ENCODE measurements around the gene TFF3.

Gene TFF3

GRCh38 chr21:42356046-42356445 is 40.8 kb upstream of the TFF3 start:
- Histone ChIP-seq H3K27ac (ENCODE audit: low read depth, low read length) (no peak overlapping the region), H3K4me1 (ENCODE audit: control insufficient read depth, insufficient read depth, low read length) (no peaks in the 10 kb centered on the region), H3K4me3 (ENCODE audit: low read depth, low read length) (no peak overlapping the region), H3K9me3 (ENCODE audit: control insufficient read depth, insufficient read depth, low read depth, low read length) (peaks cover 16% of the 10 kb centered on the region), H3K36me3 (ENCODE audit: control insufficient read depth, insufficient read depth, low read length) (no peaks in the 10 kb centered on the region), H3K27me3 (ENCODE audit: control insufficient read depth, insufficient read depth, low read length) (no peaks in the 10 kb centered on the region), H3K9ac (ENCODE audit: low read length) (no peak overlapping the region)

- no peaks in the 10 kb centered on the region for H3K36me3 ChIP-seq (ENCODE audit: control insufficient read depth, insufficient read depth, low read length)
- no peaks in the 10 kb centered on the region for H3K27me3 ChIP-seq (ENCODE audit: control insufficient read depth, insufficient read depth, low read length)
- H3K9me3 ChIP-seq (ENCODE audit: control insufficient read depth, insufficient read depth, low read depth, low read length): peaks cover 6% of the 10 kb centered on the region; the same call in 1 of the 2 replicates
- H3K4me3 ChIP-seq (ENCODE audit: low read depth, low read length): no peak overlapping the region
- H3K27ac ChIP-seq (ENCODE audit: low read depth, low read length): no peak overlapping the region
- no peaks in the 10 kb centered on the region for H3K4me1 ChIP-seq (ENCODE audit: control insufficient read depth, insufficient read depth, low read length)
- H3K9ac ChIP-seq (ENCODE audit: low read length): no peak overlapping the region
These were observed 38.4 kb upstream of the TFF3 start for GRCh38 chr21:42353623-42354022.

GRCh38 chr21:42352441-42353095 is 37.4 kb upstream of the TFF3 start:
- Histone ChIP-seq H3K9me3 (ENCODE audit: control insufficient read depth, insufficient read depth, low read depth, low read length) (0 out of 2 replicates have a peak, but pooled peaks cover 3% of the 10 kb centered on the region), H3K4me1 (ENCODE audit: control insufficient read depth, insufficient read depth, low read length) (no peaks in the 10 kb centered on the region), H3K4me3 (ENCODE audit: low read depth, low read length) (no peak overlapping the region), H3K27ac (ENCODE audit: low read depth, low read length) (no peak overlapping the region), H3K27me3 (ENCODE audit: control insufficient read depth, insufficient read depth, low read length) (no peaks in the 10 kb centered on the region), H3K36me3 (ENCODE audit: control insufficient read depth, insufficient read depth, low read length) (no peaks in the 10 kb centered on the region), H3K9ac (ENCODE audit: low read length) (no peak overlapping the region)

GRCh38 chr21:42351626-42352440 is 36.6 kb upstream of the TFF3 start:
- Histone ChIP-seq H3K27me3 (ENCODE audit: control insufficient read depth, insufficient read depth, low read length) (no peaks in the 10 kb centered on the region), H3K27ac (ENCODE audit: low read depth, low read length) (no peak overlapping the region), H3K36me3 (ENCODE audit: control insufficient read depth, insufficient read depth, low read length) (no peaks in the 10 kb centered on the region), H3K9ac (ENCODE audit: low read length) (no peak overlapping the region), H3K4me1 (ENCODE audit: control insufficient read depth, insufficient read depth, low read length) (no peaks in the 10 kb centered on the region), H3K9me3 (ENCODE audit: control insufficient read depth, insufficient read depth, low read depth, low read length) (no peaks in the 10 kb centered on the region), H3K4me3 (ENCODE audit: low read depth, low read length) (no peak overlapping the region)

GRCh38 chr21:42350927-42351426 is 35.8 kb upstream of the TFF3 start, which contains the start of gene TFF2:
TSS of gene TFF2 (minus strand) at chr21:42350994. CDS start at chr21:42350957, 37 bp downstream.
- Histone ChIP-seq H3K9ac (ENCODE audit: low read length) (no peak within 1 kb of the TSS), H3K9me3 (ENCODE audit: control insufficient read depth, insufficient read depth, low read depth, low read length) (no peaks in the 10 kb centered on the region), H3K4me1 (ENCODE audit: control insufficient read depth, insufficient read depth, low read length) (no peaks in the 10 kb centered on the region), H3K36me3 (ENCODE audit: control insufficient read depth, insufficient read depth, low read length) (no peaks in the 10 kb centered on the region), H3K27me3 (ENCODE audit: control insufficient read depth, insufficient read depth, low read length) (no peaks in the 10 kb centered on the region), H3K27ac (ENCODE audit: low read depth, low read length) (no peak within 1 kb of the TSS), H3K4me3 (ENCODE audit: low read depth, low read length) (no peak within 1 kb of the TSS)

GRCh38 chr21:42350318-42350910 is 35.2 kb upstream of the TFF3 start:
- no peaks in the 10 kb centered on the region for H3K36me3 ChIP-seq (ENCODE audit: control insufficient read depth, insufficient read depth, low read length)
- H3K4me3 ChIP-seq (ENCODE audit: low read depth, low read length): no peak overlapping the region
- H3K27ac ChIP-seq (ENCODE audit: low read depth, low read length): no peak overlapping the region
- H3K4me1 ChIP-seq (ENCODE audit: control insufficient read depth, insufficient read depth, low read length): no peaks in the 10 kb centered on the region
- H3K9me3 ChIP-seq (ENCODE audit: control insufficient read depth, insufficient read depth, low read depth, low read length): no peaks in the 10 kb centered on the region
- H3K27me3 ChIP-seq (ENCODE audit: control insufficient read depth, insufficient read depth, low read length): no peaks in the 10 kb centered on the region
- no peak overlapping the region for H3K9ac ChIP-seq (ENCODE audit: low read length)

GRCh38 chr21:42349420-42350317 is 34.5 kb upstream of the TFF3 start:
- no peaks in the 10 kb centered on the region for H3K27me3 ChIP-seq (ENCODE audit: control insufficient read depth, insufficient read depth, low read length)
- no peaks in the 10 kb centered on the region for H3K36me3 ChIP-seq (ENCODE audit: control insufficient read depth, insufficient read depth, low read length)
- no peak overlapping the region for H3K27ac ChIP-seq (ENCODE audit: low read depth, low read length)
- H3K4me1 ChIP-seq (ENCODE audit: control insufficient read depth, insufficient read depth, low read length): no peaks in the 10 kb centered on the region
- H3K4me3 ChIP-seq (ENCODE audit: low read depth, low read length): no peak overlapping the region
- no peak overlapping the region for H3K9ac ChIP-seq (ENCODE audit: low read length)
- H3K9me3 ChIP-seq (ENCODE audit: control insufficient read depth, insufficient read depth, low read depth, low read length): no peaks in the 10 kb centered on the region

- H3K9me3 ChIP-seq (ENCODE audit: control insufficient read depth, insufficient read depth, low read depth, low read length): no peaks in the 10 kb centered on the region
- H3K36me3 ChIP-seq (ENCODE audit: control insufficient read depth, insufficient read depth, low read length): no peaks in the 10 kb centered on the region
- no peak overlapping the region for H3K4me3 ChIP-seq (ENCODE audit: low read depth, low read length)
- no peaks in the 10 kb centered on the region for H3K4me1 ChIP-seq (ENCODE audit: control insufficient read depth, insufficient read depth, low read length)
- no peaks in the 10 kb centered on the region for H3K27me3 ChIP-seq (ENCODE audit: control insufficient read depth, insufficient read depth, low read length)
- no peak overlapping the region for H3K9ac ChIP-seq (ENCODE audit: low read length)
- no peak overlapping the region for H3K27ac ChIP-seq (ENCODE audit: low read depth, low read length)
These were observed 33.6 kb upstream of the TFF3 start for GRCh38 chr21:42348762-42349161.

- no peaks in the 10 kb centered on the region for H3K27me3 ChIP-seq (ENCODE audit: control insufficient read depth, insufficient read depth, low read length)
- no peak overlapping the region for H3K27ac ChIP-seq (ENCODE audit: low read depth, low read length)
- no peaks in the 10 kb centered on the region for H3K4me1 ChIP-seq (ENCODE audit: control insufficient read depth, insufficient read depth, low read length)
- no peak overlapping the region for H3K4me3 ChIP-seq (ENCODE audit: low read depth, low read length)
- no peak overlapping the region for H3K9ac ChIP-seq (ENCODE audit: low read length)
- no peaks in the 10 kb centered on the region for H3K9me3 ChIP-seq (ENCODE audit: control insufficient read depth, insufficient read depth, low read depth, low read length)
- no peaks in the 10 kb centered on the region for H3K36me3 ChIP-seq (ENCODE audit: control insufficient read depth, insufficient read depth, low read length)
These were observed 32.6 kb upstream of the TFF3 start for GRCh38 chr21:42347601-42348327.

Data from HUES6 (cell line).